CD4-positive, alpha-beta T cell (primary cell): ENCODE data around the gene DPRX. TPM values are rescaled to one million over a fixed set of nuclear protein-coding genes. Genes with fewer than 3 reads are reported as not detected.

Source experiments
- ATAC-seq: fragments of 200-7000 bp; cut with Tn5 transposase; one replicate; pipeline ENCODE4 v1.10.0; 2022; ENCODE audit warnings: mild to moderate bottlenecking; ENCODE audit not compliant: poor library complexity
- CTCF ChIA-PET: fragments of 350-600 bp; sonication (Branson Sonifier 250); formaldehyde crosslinking; loops from one replicate; lab custom pipeline; 2021; ENCODE audit warnings: antibody characterized with exemption, inconsistent platforms; lab: Charles Lee
- POLR2A ChIA-PET: fragments of 350-600 bp; sonication (Branson Sonifier 250); formaldehyde crosslinking; loops from one replicate; lab custom pipeline; 2021; ENCODE audit warnings: antibody characterized with exemption, inconsistent platforms; lab: Charles Lee
- DNase-seq, 14 experiments: peaks; one replicate each; pipeline ENCODE4 v3.0.0-alpha.2; 2013 to 2020; ENCODE audit warnings: mixed read lengths in 2 of 14
- H3K27ac ChIP-seq, 2 donors: one replicate each; pipeline versions ENCODE4 v1.5.1 to v1.7.0; 2013; ENCODE audit warnings: low read length in 2 of 2, low read depth in 1 of 2, mild to moderate bottlenecking in 1 of 2
- H3K27me3 ChIP-seq, 2 experiments: 1 replicate in 1 of 2; 2 replicates in 1 of 2; pipeline versions ENCODE4 v1.6.1 to v1.7.0; 2013; ENCODE audit warnings: low read length in 2 of 2, control low read depth in 1 of 2, mild to moderate bottlenecking in 1 of 2, moderate library complexity in 1 of 2; ENCODE audit not compliant: insufficient read depth in 2 of 2, control insufficient read depth in 1 of 2
- H3K36me3 ChIP-seq: one replicate; pipeline ENCODE4 v1.6.1; 2013; ENCODE audit warnings: low read length, control low read depth; ENCODE audit not compliant: insufficient read depth
- H3K4me1 ChIP-seq: one replicate; pipeline ENCODE4 v1.6.1; 2013; ENCODE audit warnings: low read length, control low read depth; ENCODE audit not compliant: insufficient read depth
- H3K4me3 ChIP-seq: one replicate; pipeline ENCODE4 v1.5.1; 2013; ENCODE audit warnings: mild to moderate bottlenecking, low read length, moderate library complexity
- H3K9me3 ChIP-seq, 2 experiments: 1 replicate in 1 of 2; 2 replicates in 1 of 2; pipeline versions ENCODE4 v1.6.1 to v1.7.0; 2013; ENCODE audit warnings: low read length in 2 of 2, mild to moderate bottlenecking in 2 of 2, control low read depth in 1 of 2, moderate library complexity in 1 of 2; ENCODE audit not compliant: control insufficient read depth in 1 of 2, insufficient read depth in 1 of 2
- H3K27ac Mint-ChIP-seq: one replicate; pipeline ENCODE4 v1.8.0; 2020; ENCODE audit warnings: mixed read lengths
- H3K27me3 Mint-ChIP-seq: one replicate; pipeline ENCODE4 v1.8.0; 2021; ENCODE audit warnings: mixed read lengths
- H3K36me3 Mint-ChIP-seq: one replicate; pipeline ENCODE4 v1.8.0; 2021; ENCODE audit warnings: low read depth, mixed read lengths
- H3K4me1 Mint-ChIP-seq: one replicate; pipeline ENCODE4 v1.8.0; 2021; ENCODE audit warnings: low read depth, mixed read lengths
- H3K4me3 Mint-ChIP-seq: one replicate; pipeline ENCODE4 v1.8.0; 2020; ENCODE audit warnings: mild to moderate bottlenecking, mixed read lengths
- H3K9me3 Mint-ChIP-seq: one replicate; pipeline ENCODE4 v1.8.0; 2020; ENCODE audit warnings: mixed read lengths
- intact Hi-C, 2 experiments: fragments of 100-400 bp; cut with DNase I in 1 of 2; cut with micrococcal nuclease in 1 of 2; formaldehyde crosslinking; loops; one replicate each; pipeline versions ENCODE4 v1.15.1 to v1.9.0; 2023 to 2025; cut with DNase I, micrococcal nuclease
- polyA plus RNA-seq, 2 donors: library from polyadenylated mRNA; unstranded; fragments of 120-200 nt; gene quantifications; one replicate each; pipeline ENCODE4 v1.2.1, GENCODE V29; 2013
- total RNA-seq, 174 experiments: library from RNA in 2 of 174; stranded (reverse) in 2 of 174; gene quantifications; one replicate each; pipeline ENCODE4 v1.2.3 and lab custom pipeline; 2021 to 2026
- TF ChIP-seq, protein P1 (sequence below): fragments of 200-600 bp; IDR thresholded peaks from one replicate; pipeline ENCODE4 v1.8.0; 2022; ENCODE audit warnings: antibody characterized with exemption, mild to moderate bottlenecking

Gene DPRX, protein sequence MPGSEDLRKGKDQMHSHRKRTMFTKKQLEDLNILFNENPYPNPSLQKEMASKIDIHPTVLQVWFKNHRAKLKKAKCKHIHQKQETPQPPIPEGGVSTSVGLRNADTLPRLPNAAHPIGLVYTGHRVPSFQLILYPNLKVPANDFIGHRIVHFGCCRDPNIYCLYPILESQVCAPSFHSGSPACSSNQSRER
- total RNA-seq (not detected), total RNA-seq (lab: John Stamatoyannopoulos, UW) (0 to 0.07 (median 0) reads per million in 172 experiments)
- not detected for polyA plus RNA-seq (2013, experiment 1 of 2)
- not detected for polyA plus RNA-seq (2013, experiment 2 of 2)

DNA sequence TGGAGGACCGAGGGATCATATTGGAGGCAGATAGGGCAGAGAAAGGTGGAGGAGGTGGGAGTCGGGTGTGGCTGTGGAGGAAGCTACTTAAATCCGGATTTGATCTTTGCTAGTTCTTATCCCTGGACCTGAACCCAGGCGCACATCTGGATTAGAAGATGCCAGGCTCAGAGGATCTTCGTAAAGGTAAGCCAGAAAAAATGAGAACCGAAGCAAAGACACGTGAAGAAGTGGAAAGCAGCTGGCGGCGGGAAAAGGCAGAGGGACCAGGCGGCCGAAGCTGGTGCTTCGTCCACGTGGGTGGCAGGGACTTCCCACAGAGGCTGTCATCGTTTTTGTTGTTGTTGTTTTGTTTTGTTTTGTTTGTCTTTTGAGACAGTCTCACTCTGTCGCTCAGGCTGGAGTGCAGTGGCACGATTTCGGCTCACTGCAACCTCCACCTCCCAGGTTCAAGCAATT lies at the start of gene DPRX:
DPRX (plus strand) TSS at position 51 of the 459 bp plus-strand sequence; CDS start at position 159, 108 bp downstream.
- H3K27ac Mint-ChIP-seq, result no peak within 1 kb of the TSS
- no peaks in the 10 kb centered on the region for H3K27me3 Mint-ChIP-seq
- intact Hi-C loops, result no loop called here

DNA sequence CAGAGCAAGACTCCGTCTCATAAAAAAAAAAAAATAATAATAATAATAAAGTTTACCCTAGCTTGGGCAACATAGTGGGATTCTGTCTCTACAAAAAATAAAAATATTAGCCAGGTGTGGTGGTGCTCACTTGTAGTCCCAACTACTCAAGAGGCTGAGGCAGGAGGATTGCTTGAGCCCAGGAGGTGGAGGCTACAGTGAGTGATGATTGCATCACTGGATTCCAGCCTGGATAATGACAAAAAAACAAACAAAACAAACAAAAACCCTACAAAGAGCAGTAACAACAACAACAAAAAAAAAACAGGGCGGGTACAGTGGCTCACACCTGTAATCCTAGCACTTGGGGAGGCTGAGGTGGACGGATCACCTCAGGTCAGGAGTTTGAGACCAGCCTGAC lies 48.6 kb upstream of the DPRX start:
- Mint-ChIP-seq H3K9me3 (peaks cover 13% of the 10 kb centered on the region), H3K4me1 (peaks cover 5% of the 10 kb centered on the region), H3K4me3 (no peak overlapping the region), H3K27me3 (peaks cover 8% of the 10 kb centered on the region), H3K36me3 (peaks cover 40% of the 10 kb centered on the region), H3K27ac (no peak overlapping the region)
- ChIA-PET POLR2A (no interaction called here), CTCF (no interaction called here)
- Histone ChIP-seq H3K27ac (no peak overlapping the region), H3K27me3 (no peaks in the 10 kb centered on the region), H3K36me3 (peaks cover 4% of the 10 kb centered on the region), H3K4me1 (no peaks in the 10 kb centered on the region), H3K9me3 (peaks cover 53 to 77% of the 10 kb centered on the region in 2 experiments), H3K4me3 (no peak overlapping the region)
- TF ChIP-seq, protein P1, sequence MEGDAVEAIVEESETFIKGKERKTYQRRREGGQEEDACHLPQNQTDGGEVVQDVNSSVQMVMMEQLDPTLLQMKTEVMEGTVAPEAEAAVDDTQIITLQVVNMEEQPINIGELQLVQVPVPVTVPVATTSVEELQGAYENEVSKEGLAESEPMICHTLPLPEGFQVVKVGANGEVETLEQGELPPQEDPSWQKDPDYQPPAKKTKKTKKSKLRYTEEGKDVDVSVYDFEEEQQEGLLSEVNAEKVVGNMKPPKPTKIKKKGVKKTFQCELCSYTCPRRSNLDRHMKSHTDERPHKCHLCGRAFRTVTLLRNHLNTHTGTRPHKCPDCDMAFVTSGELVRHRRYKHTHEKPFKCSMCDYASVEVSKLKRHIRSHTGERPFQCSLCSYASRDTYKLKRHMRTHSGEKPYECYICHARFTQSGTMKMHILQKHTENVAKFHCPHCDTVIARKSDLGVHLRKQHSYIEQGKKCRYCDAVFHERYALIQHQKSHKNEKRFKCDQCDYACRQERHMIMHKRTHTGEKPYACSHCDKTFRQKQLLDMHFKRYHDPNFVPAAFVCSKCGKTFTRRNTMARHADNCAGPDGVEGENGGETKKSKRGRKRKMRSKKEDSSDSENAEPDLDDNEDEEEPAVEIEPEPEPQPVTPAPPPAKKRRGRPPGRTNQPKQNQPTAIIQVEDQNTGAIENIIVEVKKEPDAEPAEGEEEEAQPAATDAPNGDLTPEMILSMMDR, result no peak
- ATAC-seq, result no peak
- no peak for DNase-seq
- intact Hi-C loops, result no loop called here

More for the DNA sequence above, at the start of gene DPRX:
- no peaks in the 10 kb centered on the region for H3K36me3 ChIP-seq
- no peak within 1 kb of the TSS for H3K27ac ChIP-seq
- no peak within 1 kb of the TSS for H3K4me3 ChIP-seq
- H3K9me3 ChIP-seq, result peaks cover 0 to 49% of the 10 kb centered on the region in 2 experiments
- ATAC-seq (no peak), DNase-seq (no peak)
- peaks cover 8% of the 10 kb centered on the region for H3K9me3 Mint-ChIP-seq
- H3K4me3 Mint-ChIP-seq, result no peak within 1 kb of the TSS
- POLR2A ChIA-PET, result no interaction called here
- CTCF ChIA-PET, result no interaction called here
- H3K27me3 ChIP-seq, result no peaks in the 10 kb centered on the region
- no peaks in the 10 kb centered on the region for H3K4me1 ChIP-seq
- no peaks in the 10 kb centered on the region for H3K4me1 Mint-ChIP-seq
- TF ChIP-seq, protein P1, result no peak
- no peaks in the 10 kb centered on the region for H3K36me3 Mint-ChIP-seq

- Histone ChIP-seq H3K4me1 (no peaks in the 10 kb centered on the region), H3K27me3 (no peaks in the 10 kb centered on the region), H3K36me3 (no peaks in the 10 kb centered on the region), H3K27ac (no peak overlapping the region), H3K4me3 (no peak overlapping the region), H3K9me3 (peaks cover 24 to 82% of the 10 kb centered on the region in 2 experiments)
- ChIA-PET CTCF (no interaction called here), POLR2A (no interaction called here)
- no peak for ATAC-seq
- H3K4me1 Mint-ChIP-seq, result no peaks in the 10 kb centered on the region
- no peak overlapping the region for H3K27ac Mint-ChIP-seq
- no peak for DNase-seq
- no peak overlapping the region for H3K4me3 Mint-ChIP-seq
- no peaks in the 10 kb centered on the region for H3K27me3 Mint-ChIP-seq
- intact Hi-C loops, result no loop called here
- TF ChIP-seq, protein P1, result no peak
- peaks cover 5% of the 10 kb centered on the region for H3K9me3 Mint-ChIP-seq
- H3K36me3 Mint-ChIP-seq, result peaks cover 11% of the 10 kb centered on the region
Observed at GRCh38 chr19:53586277-53586691, 45.5 kb upstream of the DPRX start.
